PC-9 (cell line): ENCODE measurements around the gene ADARB2.

Experiments
- CTCF ChIP-seq: fragments of 200-600 bp; sonication (generic); conservative IDR thresholded peaks from 2 replicates; pipeline ENCODE4 v1.6.1; 2017; ENCODE audit warnings: mixed run types, antibody characterized with exemption, mild to moderate bottlenecking, moderate library complexity
- EZH2 ChIP-seq: fragments of 200-600 bp; sonication (generic); IDR thresholded peaks from 2 replicates; pipeline ENCODE4 v1.8.0; 2017; ENCODE audit warnings: antibody characterized with exemption, low read depth

DNA sequence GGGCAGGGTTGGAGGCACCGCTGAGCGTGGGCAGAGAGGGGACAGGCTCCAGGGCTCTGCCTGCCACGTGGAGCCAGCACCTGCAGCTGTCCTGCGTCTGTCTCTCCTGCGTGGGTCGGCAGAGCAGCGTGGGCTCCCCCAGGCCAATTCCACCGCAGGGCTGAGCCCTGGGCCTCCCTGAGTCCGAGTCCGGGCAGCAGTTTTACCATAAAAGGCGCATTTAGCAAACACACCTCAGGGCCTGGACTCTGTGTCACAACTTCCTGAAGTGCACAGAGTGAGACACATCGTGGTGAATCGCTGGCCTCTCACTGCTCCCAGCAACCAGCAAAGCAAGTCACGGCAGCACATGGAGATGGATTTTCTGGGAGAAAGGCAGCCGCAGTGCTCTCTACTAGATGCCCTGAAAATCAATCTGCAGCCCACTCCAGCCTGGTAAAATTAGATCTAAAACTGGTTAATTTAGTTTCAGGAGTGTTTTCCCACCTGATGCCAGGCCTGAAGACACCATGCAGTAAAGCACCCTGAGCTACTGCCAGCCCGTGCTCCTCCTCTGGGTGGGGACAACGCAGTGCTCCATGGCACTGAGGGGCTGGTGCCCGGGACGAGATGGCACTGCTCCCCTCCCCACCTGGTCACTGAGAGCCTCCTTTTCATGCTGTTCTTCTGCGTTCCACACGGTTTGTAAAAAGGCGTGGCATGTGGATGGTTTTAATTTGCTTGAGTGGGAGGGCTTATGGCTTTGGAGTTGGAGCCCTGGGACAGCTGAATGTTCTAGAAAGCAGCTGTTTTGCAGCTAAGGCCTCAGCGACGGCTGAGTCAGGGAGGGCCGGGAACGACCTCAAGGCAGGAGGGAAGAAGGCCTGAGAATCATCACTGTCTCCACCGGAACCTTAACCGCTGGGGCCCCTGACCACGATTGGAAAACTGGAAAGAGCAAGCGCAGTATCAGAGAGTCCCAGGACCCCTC is 336.9 kb downstream of the ADARB2 start:
- TF ChIP-seq CTCF (no peak), EZH2 (no peak)
